Measurements from ENCODE around the gene FER. TPM values are rescaled to one million over a fixed set of nuclear protein-coding genes. Genes with fewer than 3 reads are reported as not detected.

Gene FER
- total and polyA plus RNA-seq, 2 of the 8 experiments (the other 6 are each of a cell fraction or from before 2014, with no cell fraction given) = 1.3 to 15.8 TPM

DNA sequence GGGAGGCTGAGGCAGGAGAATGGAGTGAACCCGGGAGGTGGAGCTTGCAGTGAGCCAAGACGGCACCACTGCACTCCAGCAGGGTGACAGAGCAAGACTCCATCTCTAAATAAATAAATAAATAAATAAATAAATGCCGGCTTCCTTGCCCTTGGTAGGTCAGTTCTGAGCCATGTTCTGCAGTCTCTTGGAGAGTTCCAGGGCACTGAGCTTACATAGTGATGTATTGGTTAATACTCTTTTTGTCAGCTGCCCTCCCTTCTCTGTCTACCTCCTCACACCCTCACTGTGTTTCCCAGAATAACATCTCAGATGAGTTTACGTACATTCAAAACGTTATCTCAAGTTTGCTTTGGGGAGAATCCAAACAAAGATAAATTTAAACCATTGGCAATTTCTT lies 45.2 kb upstream of the FER start:
- H3K27ac ChIP-seq (ENCODE audit: low read depth, low read length) = no peak overlapping the region
- WGBS, 2 experiments (ENCODE audit: extremely low coverage in 1 of 2, insufficient coverage in 1 of 2, insufficient read length in 1 of 2, insufficient replicate concordance in 2 of 2, low coverage in 1 of 2, low lambda C conversion rate in 2 of 2, missing lambda C conversion rate in 1 of 2) = 89% methylated on average over 5 of the region's 5 CpGs; no CpG with 5 or more reads in 1 of the 2 experiments
- no peak overlapping the region for H3K9ac ChIP-seq (replicated peaks in 1 of 4; ENCODE audit: extremely low read depth in 1 of 4, low read depth in 3 of 4, low read length in 3 of 4)

More for the DNA sequence above, 45.2 kb upstream of the FER start:
- Histone ChIP-seq H3K36me3 (ENCODE audit: control insufficient read depth in 2 of 4, insufficient read depth in 4 of 4, low read length in 3 of 4) (no peaks in the 10 kb centered on the region), H3K9me3 (ENCODE audit: insufficient read depth in 2 of 2, low read depth in 1 of 2, low read length in 1 of 2) (no peaks in the 10 kb centered on the region), H3K56ac (replicated peaks; ENCODE audit: insufficient read length, low read depth, low read length) (no peak overlapping the region), H4K5ac (ENCODE audit: insufficient read length, low read depth, low read length) (no peak overlapping the region), H2BK15ac (ENCODE audit: low read length) (no peak overlapping the region), H3K4me3 (ENCODE audit: extremely low read depth in 1 of 4, insufficient read depth in 2 of 4, low read depth in 3 of 4, low read length in 4 of 4) (no peak overlapping the region), H2BK12ac (ENCODE audit: low read depth, low read length) (no peak overlapping the region), H2AFZ (ENCODE audit: low read length) (no peak overlapping the region), H3K18ac (ENCODE audit: extremely low read depth, low read length) (no peak overlapping the region), H2BK120ac (replicated peaks; ENCODE audit: low read depth, low read length) (no peak overlapping the region), H4K8ac (ENCODE audit: extremely low read depth, insufficient read depth, low read length) (no peak overlapping the region), H3K4ac (replicated peaks; ENCODE audit: insufficient read length, low read depth, low read length) (no peak overlapping the region), H3K23me2 (ENCODE audit: low read depth, low read length) (no peaks in the 10 kb centered on the region), H3K79me2 (ENCODE audit: control insufficient read depth in 1 of 2, insufficient read depth in 2 of 2, low read length in 2 of 2) (no peaks in the 10 kb centered on the region), H3K23ac (ENCODE audit: insufficient read length) (no peak overlapping the region), H4K20me1 (replicated peaks in 1 of 2; ENCODE audit: control insufficient read depth in 1 of 2, insufficient read depth in 2 of 2, low read length in 2 of 2) (no peaks in the 10 kb centered on the region), H3K4me1 (replicated peaks in 1 of 4; ENCODE audit: control insufficient read depth in 3 of 4, insufficient read depth in 4 of 4, low read length in 3 of 4) (peaks cover 0 to under 1% (median 0%) of the 10 kb centered on the region in 4 experiments; a peak in 1 of 7 replicates), H2AK5ac (ENCODE audit: low read depth, low read length) (no peak overlapping the region), H3K27me3 (replicated peaks in 1 of 4; ENCODE audit: control insufficient read depth in 3 of 4, extremely low read depth in 1 of 4, insufficient read depth in 3 of 4, low read length in 3 of 4) (no peaks in the 10 kb centered on the region), H3K14ac (ENCODE audit: insufficient read length) (no peak overlapping the region), H3K4me2 (ENCODE audit: insufficient read depth in 1 of 2, low read depth in 2 of 2, low read length in 2 of 2) (no peak overlapping the region), H4K91ac (replicated peaks; ENCODE audit: insufficient read length, low read length) (no peak overlapping the region), H3K79me1 (ENCODE audit: low read depth, low read length) (no peaks in the 10 kb centered on the region), H2BK5ac (ENCODE audit: low read depth, low read length) (no peak overlapping the region), H2BK20ac (ENCODE audit: low read length) (no peak overlapping the region)
- CTCF ChIA-PET (ENCODE audit: partially characterized antibody) = no interaction called here
- DNase-seq (ENCODE audit: low read depth in 1 of 2, low spot score in 2 of 2) (no peak), FAIRE-seq (no peak)
- POLR2A ChIA-PET (ENCODE audit: partially characterized antibody) = interaction anchor here (1.1 kb wide), 1 partner anchor 26 kb away, joined by 5 read pairs; no protein-coding TSS in a partner anchor
- TF ChIP-seq HDAC6 (IDR thresholded peaks at IDR 0.05; ENCODE audit: low read depth, low read length) = no peak
- no peak for TF ChIP-seq RNF2 (IDR thresholded peaks at IDR 0.05; ENCODE audit: borderline replicate concordance, low read depth, low read length, missing control alignments, poor library complexity, severe bottlenecking)
- no peak for TF ChIP-seq SIN3A (conservative IDR thresholded peaks at IDR 0.05 in 1 of 2, IDR thresholded peaks at IDR 0.05 in 1 of 2; ENCODE audit: low read depth in 1 of 2, low read length in 2 of 2)
- TF ChIP-seq TEAD4 (IDR thresholded peaks at IDR 0.05; ENCODE audit: low read depth, low read length) = no peak
- no peak for TF ChIP-seq CHD1 (IDR thresholded peaks at IDR 0.05; ENCODE audit: low read depth, low read length)
- no peak for TF ChIP-seq TAF7 (optimal IDR thresholded peaks at IDR 0.05; ENCODE audit: borderline replicate concordance, low read depth, low read length)
